Left forelimb (tissue), 1 donor: ENCODE results near the gene CDK17.
"Not testable (repeated sequence)": the region's sequence is repeated elsewhere in the genome, so short reads cannot be mapped to it uniquely, and the experiment has no call there.

ENCODE experiments used
- DNase-seq: peaks from one replicate; pipeline ENCODE4 v3.0.0-alpha.2; 2018; ENCODE audit warnings: low spot score

CDK17 gene

GRCh38 chr12:96417688-96418087 is 17.4 kb upstream of the CDK17 start:
- DNase-seq: not testable (repeated sequence)

GRCh38 chr12:96416033-96416799 is 16.0 kb upstream of the CDK17 start:
- DNase-seq: no peak

GRCh38 chr12:96414637-96415036 is 14.4 kb upstream of the CDK17 start:
- DNase-seq: no peak

GRCh38 chr12:96412431-96412830 is 12.2 kb upstream of the CDK17 start:
- DNase-seq: no peak

- no peak for DNase-seq
Observed at GRCh38 chr12:96409731-96410130, 9.5 kb upstream of the CDK17 start.

- DNase-seq: no peak
Observed at GRCh38 chr12:96408993-96409392, 8.8 kb upstream of the CDK17 start.

GRCh38 chr12:96407429-96408097 is 7.3 kb upstream of the CDK17 start:
- DNase-seq: not testable (repeated sequence)

GRCh38 chr12:96404696-96405095 is 4.5 kb upstream of the CDK17 start:
- no peak for DNase-seq

GRCh38 chr12:96403870-96404269 is 3.6 kb upstream of the CDK17 start:
- DNase-seq: no peak

- DNase-seq: not testable (repeated sequence)
Observed at GRCh38 chr12:96402522-96402921, 2.3 kb upstream of the CDK17 start.

- DNase-seq: no peak
Observed at GRCh38 chr12:96402061-96402460, 1.8 kb upstream of the CDK17 start.

GRCh38 chr12:96401076-96401871 is 1.0 kb upstream of the CDK17 start:
- no peak for DNase-seq

GRCh38 chr12:96400631-96401075 is 414 bp upstream of the CDK17 start:
- DNase-seq: no peak

- peak; percentile 81 for DNase-seq
Observed at GRCh38 chr12:96399120-96399918, 920 bp downstream of the CDK17 start.

GRCh38 chr12:96398424-96399119 is 1.7 kb downstream of the CDK17 start:
- DNase-seq: no peak

- no peak for DNase-seq
Observed at GRCh38 chr12:96397756-96398423, 2.3 kb downstream of the CDK17 start.

- no peak for DNase-seq
Observed at GRCh38 chr12:96396914-96397313, 3.3 kb downstream of the CDK17 start.

- DNase-seq: no peak
Observed at GRCh38 chr12:96396209-96396608, 4.0 kb downstream of the CDK17 start.

GRCh38 chr12:96395236-96395635 is 5.0 kb downstream of the CDK17 start:
- no peak for DNase-seq

GRCh38 chr12:96393229-96393628 is 7.0 kb downstream of the CDK17 start:
- DNase-seq: not testable (repeated sequence)

- DNase-seq: no peak
Observed at GRCh38 chr12:96392397-96392796, 7.8 kb downstream of the CDK17 start.
